Panc1 (cell line): ENCODE data around the gene C1orf105. TPM values are rescaled to one million over a fixed set of nuclear protein-coding genes. Genes with fewer than 3 reads are reported as not detected.

ENCODE experiments used
- ATAC-seq: fragments of 200-7000 bp; cut with Tn5 transposase; 2 replicates; pipeline ENCODE4 v1.9.1; 2020; ENCODE audit warnings: mild to moderate bottlenecking, moderate library complexity
- BruUV-seq: library from RNA; stranded (reverse); fragments of 400-500 nt; replicated peaks from 2 replicates; lab custom pipeline; 2021; lab: Mats Ljungman, UMichigan
- CTCF ChIA-PET: fragments of 300-600 bp; sonication (Branson Sonifier 250); formaldehyde crosslinking; loops from one replicate; lab custom pipeline; 2022; ENCODE audit warnings: antibody characterized with exemption; lab: Charles Lee
- POLR2A ChIA-PET: fragments of 300-600 bp; sonication (Branson Sonifier 250); formaldehyde crosslinking; loops from one replicate; lab custom pipeline; 2022; ENCODE audit warnings: antibody characterized with exemption; lab: Charles Lee
- DNase-seq: peaks from one replicate; pipeline ENCODE4 v3.0.0-alpha.2; 2010; ENCODE audit warnings: low read depth, low spot score
- H3K27ac ChIP-seq: 2 replicates; pipeline ENCODE4 v1.5.1; 2011; ENCODE audit warnings: mild to moderate bottlenecking, low read length, inconsistent platforms
- H3K27me3 ChIP-seq: fragments of 200-500 bp; sonication (Bioruptor generic); 2 replicates; pipeline ENCODE4 v1.6.0; 2014; ENCODE audit warnings: low read length, inconsistent platforms; ENCODE audit not compliant: control insufficient read depth, insufficient read depth
- H3K36me3 ChIP-seq: fragments of 200-500 bp; sonication (Bioruptor generic); 2 replicates; pipeline ENCODE4 v1.5.1; 2014; ENCODE audit warnings: inconsistent platforms, mild to moderate bottlenecking, low read length, moderate library complexity; ENCODE audit not compliant: control insufficient read depth, insufficient read depth
- H3K4me1 ChIP-seq: 2 replicates; pipeline ENCODE4 v1.5.1; 2011; ENCODE audit warnings: inconsistent platforms, mild to moderate bottlenecking, low read length, moderate library complexity; ENCODE audit not compliant: control insufficient read depth, insufficient read depth
- H3K4me3 ChIP-seq, 2 experiments: 2 replicates each; pipeline ENCODE4 v1.5.1; 2011 to 2012; ENCODE audit warnings: low read depth in 2 of 2, low read length in 2 of 2, mild to moderate bottlenecking in 2 of 2, inconsistent platforms in 1 of 2, moderate library complexity in 1 of 2
- H3K9me3 ChIP-seq: fragments of 200-500 bp; sonication (Bioruptor generic); 2 replicates; pipeline ENCODE4 v1.5.1; 2014; ENCODE audit warnings: low read depth, mild to moderate bottlenecking, inconsistent platforms, low read length, moderate library complexity; ENCODE audit not compliant: control insufficient read depth, insufficient read depth
- POLR2AphosphoS5 ChIP-seq: IDR thresholded peaks from 2 replicates; pipeline ENCODE4 v1.6.1; 2012; ENCODE audit warnings: mild to moderate bottlenecking, low read depth, low read length, moderate library complexity
- SIN3A ChIP-seq: IDR thresholded peaks from 2 replicates; pipeline ENCODE4 v1.6.1; 2012; ENCODE audit warnings: low read depth, mild to moderate bottlenecking, low read length, moderate library complexity, borderline replicate concordance; ENCODE audit not compliant: insufficient read depth
- TCF7L2 ChIP-seq: IDR thresholded peaks from 2 replicates; pipeline ENCODE4 v1.6.1; 2011; ENCODE audit warnings: mild to moderate bottlenecking, low read depth, low read length, inconsistent platforms
- in situ Hi-C: cut with HindIII; loops from 2 replicates; pipeline ENCODE4 v1.10.0; 2016; ENCODE audit warnings: low sequenced_read_pairs, low pct_unique_long_range_greater_than_20kb
- intact Hi-C: fragments of 100-400 bp; cut with micrococcal nuclease; formaldehyde crosslinking; loops from one replicate; pipeline ENCODE4 v1.10.0; 2022; ENCODE audit not compliant: unreplicated experiment
- total RNA-seq: library from RNA; stranded (reverse); gene quantifications from one replicate; pipeline ENCODE4 v1.2.1, GENCODE V29; 2021; ENCODE audit not compliant: unreplicated experiment
- TF ChIP-seq, protein P1 (sequence below), 2 experiments: IDR thresholded peaks; 2 replicates each; pipeline ENCODE4 v1.6.1; 2011 to 2012; ENCODE audit warnings: low read depth in 2 of 2, control low read depth in 1 of 2, low read length in 1 of 2, mild to moderate bottlenecking in 1 of 2, moderate library complexity in 1 of 2; ENCODE audit not compliant: insufficient read depth in 1 of 2
- TF ChIP-seq, protein P2 (sequence below): fragments of 450-650 bp; IDR thresholded peaks from 2 replicates; pipeline ENCODE4 v1.5.1; 2017; ENCODE audit warnings: mild to moderate bottlenecking

Gene C1orf105
- total RNA-seq, 1 experiment from 2014 or later, result not detected

GRCh38 chr1:172386046-172386445 is 34.4 kb upstream of the C1orf105 start:
- TF ChIP-seq SIN3A (no peak), POLR2AphosphoS5 (no peak), TCF7L2 (no peak)
- TF ChIP-seq, protein P1, sequence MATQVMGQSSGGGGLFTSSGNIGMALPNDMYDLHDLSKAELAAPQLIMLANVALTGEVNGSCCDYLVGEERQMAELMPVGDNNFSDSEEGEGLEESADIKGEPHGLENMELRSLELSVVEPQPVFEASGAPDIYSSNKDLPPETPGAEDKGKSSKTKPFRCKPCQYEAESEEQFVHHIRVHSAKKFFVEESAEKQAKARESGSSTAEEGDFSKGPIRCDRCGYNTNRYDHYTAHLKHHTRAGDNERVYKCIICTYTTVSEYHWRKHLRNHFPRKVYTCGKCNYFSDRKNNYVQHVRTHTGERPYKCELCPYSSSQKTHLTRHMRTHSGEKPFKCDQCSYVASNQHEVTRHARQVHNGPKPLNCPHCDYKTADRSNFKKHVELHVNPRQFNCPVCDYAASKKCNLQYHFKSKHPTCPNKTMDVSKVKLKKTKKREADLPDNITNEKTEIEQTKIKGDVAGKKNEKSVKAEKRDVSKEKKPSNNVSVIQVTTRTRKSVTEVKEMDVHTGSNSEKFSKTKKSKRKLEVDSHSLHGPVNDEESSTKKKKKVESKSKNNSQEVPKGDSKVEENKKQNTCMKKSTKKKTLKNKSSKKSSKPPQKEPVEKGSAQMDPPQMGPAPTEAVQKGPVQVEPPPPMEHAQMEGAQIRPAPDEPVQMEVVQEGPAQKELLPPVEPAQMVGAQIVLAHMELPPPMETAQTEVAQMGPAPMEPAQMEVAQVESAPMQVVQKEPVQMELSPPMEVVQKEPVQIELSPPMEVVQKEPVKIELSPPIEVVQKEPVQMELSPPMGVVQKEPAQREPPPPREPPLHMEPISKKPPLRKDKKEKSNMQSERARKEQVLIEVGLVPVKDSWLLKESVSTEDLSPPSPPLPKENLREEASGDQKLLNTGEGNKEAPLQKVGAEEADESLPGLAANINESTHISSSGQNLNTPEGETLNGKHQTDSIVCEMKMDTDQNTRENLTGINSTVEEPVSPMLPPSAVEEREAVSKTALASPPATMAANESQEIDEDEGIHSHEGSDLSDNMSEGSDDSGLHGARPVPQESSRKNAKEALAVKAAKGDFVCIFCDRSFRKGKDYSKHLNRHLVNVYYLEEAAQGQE (IDR thresholded peaks at IDR 0.05; ENCODE audit: insufficient read depth in 1 of 2, low read depth in 2 of 2, low read length in 1 of 2), result no peak
- TF ChIP-seq, protein P2, sequence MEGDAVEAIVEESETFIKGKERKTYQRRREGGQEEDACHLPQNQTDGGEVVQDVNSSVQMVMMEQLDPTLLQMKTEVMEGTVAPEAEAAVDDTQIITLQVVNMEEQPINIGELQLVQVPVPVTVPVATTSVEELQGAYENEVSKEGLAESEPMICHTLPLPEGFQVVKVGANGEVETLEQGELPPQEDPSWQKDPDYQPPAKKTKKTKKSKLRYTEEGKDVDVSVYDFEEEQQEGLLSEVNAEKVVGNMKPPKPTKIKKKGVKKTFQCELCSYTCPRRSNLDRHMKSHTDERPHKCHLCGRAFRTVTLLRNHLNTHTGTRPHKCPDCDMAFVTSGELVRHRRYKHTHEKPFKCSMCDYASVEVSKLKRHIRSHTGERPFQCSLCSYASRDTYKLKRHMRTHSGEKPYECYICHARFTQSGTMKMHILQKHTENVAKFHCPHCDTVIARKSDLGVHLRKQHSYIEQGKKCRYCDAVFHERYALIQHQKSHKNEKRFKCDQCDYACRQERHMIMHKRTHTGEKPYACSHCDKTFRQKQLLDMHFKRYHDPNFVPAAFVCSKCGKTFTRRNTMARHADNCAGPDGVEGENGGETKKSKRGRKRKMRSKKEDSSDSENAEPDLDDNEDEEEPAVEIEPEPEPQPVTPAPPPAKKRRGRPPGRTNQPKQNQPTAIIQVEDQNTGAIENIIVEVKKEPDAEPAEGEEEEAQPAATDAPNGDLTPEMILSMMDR, result no peak
- no peak for DNase-seq
- in situ Hi-C loops (no loop called here), intact Hi-C loops (no loop called here)
- ATAC-seq, result no peak
- H3K4me1 ChIP-seq, result peaks cover 24% of the 10 kb centered on the region
- no peaks in the 10 kb centered on the region for H3K27me3 ChIP-seq
- H3K36me3 ChIP-seq, result no peaks in the 10 kb centered on the region
- ChIA-PET CTCF (no interaction called here), POLR2A (no interaction called here)
- BruUV-seq, result no TSS peak
- no peak overlapping the region for H3K4me3 ChIP-seq
- H3K9me3 ChIP-seq, result no peaks in the 10 kb centered on the region
- peak overlapping the region; percentile 88; the same call in 1 of the 2 replicates for H3K27ac ChIP-seq

- POLR2A ChIA-PET, result no interaction called here
- in situ Hi-C loops, result no loop called here
- Histone ChIP-seq H3K36me3 (no peaks in the 10 kb centered on the region), H3K9me3 (no peaks in the 10 kb centered on the region), H3K27ac (peak overlapping the region; percentile 6; the same call in 1 of the 2 replicates), H3K27me3 (no peaks in the 10 kb centered on the region), H3K4me1 (peaks cover 4% of the 10 kb centered on the region), H3K4me3 (no peak overlapping the region)
- no peak for DNase-seq
- intact Hi-C loops, result no loop called here
- CTCF ChIA-PET, result no interaction called here
- BruUV-seq, result no TSS peak
- no peak for ATAC-seq
- TF ChIP-seq POLR2AphosphoS5 (no peak), TCF7L2 (no peak), SIN3A (no peak)
- TF ChIP-seq, protein P1 (IDR thresholded peaks at IDR 0.05; ENCODE audit: insufficient read depth in 1 of 2, low read depth in 2 of 2, low read length in 1 of 2), result no peak
- TF ChIP-seq, protein P2, result no peak
Observed at GRCh38 chr1:172388490-172388889, 32.0 kb upstream of the C1orf105 start.
